Stimulated activated CD8-positive, alpha-beta memory T cell treated with anti-CD3 and anti-CD28 coated beads, Interleukin-12 subunit alpha, Interleukin-12 subunit beta, amount 100 ng/mL, for 24 hours (primary cell): Measurements from ENCODE around the gene ABCC5.

Source experiments
- DNase-seq: peaks from one replicate; pipeline ENCODE4 v3.0.0-alpha.2; 2020; ENCODE audit errors: extremely low read depth

ABCC5 gene

DNA sequence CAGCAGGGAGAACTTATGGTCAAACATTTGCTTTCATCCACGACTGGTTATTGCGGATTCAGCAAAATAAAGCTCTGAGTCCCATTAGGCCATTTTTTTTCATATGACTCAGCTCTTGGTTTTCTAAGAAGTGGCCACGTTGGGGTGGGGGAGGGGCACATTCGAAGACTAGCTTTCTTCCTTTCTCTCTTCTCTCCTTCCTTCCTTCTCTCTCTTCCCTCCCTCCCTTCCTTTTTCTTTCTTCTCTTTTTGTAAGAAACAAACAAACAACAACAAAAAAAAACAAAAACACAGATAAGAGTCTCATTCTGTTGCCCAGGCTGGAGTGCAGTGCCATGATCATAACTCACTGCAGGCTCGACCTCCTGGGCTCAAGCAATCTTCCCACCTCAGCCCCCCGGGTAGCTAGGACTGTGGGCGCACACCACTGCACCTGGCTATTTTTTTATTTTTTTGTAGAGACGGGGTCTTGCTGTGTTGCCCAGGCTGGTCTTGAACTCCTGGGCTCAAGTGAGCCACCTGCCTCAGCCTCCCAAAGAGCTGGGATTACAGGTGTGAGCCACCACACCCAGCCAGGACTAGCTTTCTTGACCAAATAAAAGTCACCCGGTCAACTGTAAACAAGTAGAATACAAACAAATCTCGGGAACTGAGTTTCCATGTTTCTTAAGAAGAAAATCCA lies 41.6 kb downstream of the ABCC5 start:
- no peak for DNase-seq

DNA sequence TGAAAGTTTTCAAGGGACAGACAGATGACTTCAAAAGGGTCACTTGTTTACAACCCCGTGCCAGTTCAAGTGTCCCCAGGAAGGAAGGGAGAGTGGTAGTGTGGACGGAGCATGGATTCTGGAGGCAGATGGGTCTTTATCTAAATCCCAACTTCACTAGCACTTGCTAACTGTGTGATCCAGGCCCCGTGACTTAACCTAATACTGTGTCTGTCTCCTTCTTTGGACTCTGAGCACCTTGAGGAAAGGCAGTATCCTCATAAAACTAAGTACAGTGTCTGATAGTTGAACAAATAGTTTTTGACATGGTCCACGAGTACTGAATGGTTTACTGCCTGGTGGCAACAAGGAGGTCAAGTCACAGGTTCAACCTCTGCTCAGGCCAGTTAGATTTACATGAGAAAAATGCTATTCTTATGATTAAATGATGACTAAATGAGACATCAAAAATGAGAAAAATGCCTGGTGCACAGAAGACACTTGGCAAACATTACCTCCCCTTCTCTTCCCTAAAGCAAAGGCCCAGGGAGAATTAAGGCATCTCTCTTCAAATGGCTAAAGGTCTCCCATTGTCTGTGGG lies 48.9 kb downstream of the ABCC5 start:
- DNase-seq, result no peak

DNA sequence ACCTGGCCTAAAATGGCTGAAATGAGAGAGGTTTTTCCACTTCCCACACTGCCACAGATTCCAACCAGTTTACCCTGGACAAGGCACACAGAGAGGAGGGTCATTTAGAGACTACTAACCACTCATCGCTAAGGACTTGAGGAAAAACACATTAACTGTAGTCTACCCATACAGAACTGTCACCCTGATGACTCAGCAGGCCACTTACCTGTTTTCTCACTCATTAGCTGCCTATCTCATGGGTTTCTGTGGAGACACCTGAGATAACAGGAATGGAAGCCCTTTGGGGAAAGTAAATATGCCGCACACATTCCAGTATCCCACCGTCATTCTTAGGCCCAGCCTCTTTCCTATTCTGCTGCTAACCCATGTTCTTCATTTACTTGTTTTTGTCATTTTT lies 50.0 kb downstream of the ABCC5 start:
- DNase-seq, result no peak

DNA sequence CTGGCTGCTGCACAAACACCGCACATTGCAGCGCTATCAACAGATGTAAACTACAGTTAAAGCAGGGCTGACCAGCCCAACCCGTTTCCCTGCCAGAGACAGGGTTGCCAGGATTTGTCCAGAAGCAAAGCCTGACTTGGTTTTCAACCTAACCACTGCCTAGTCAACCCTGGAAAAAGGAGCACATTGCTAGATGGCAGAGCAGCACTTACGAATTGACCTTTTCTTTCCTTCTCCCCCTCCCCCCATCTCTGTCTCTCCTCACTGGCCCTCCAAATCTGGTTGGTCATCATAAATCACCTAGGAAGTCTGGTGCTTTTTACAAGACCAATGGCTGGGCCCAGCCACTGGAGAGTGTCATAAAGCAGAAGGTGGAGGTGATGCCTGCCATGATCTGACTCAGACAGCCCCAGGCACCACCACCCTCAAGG lies 51.3 kb downstream of the ABCC5 start:
- no peak for DNase-seq

GRCh38 chr3:183962807-183963206 lies 54.9 kb downstream of the ABCC5 start:
- DNase-seq, result no peak

DNA sequence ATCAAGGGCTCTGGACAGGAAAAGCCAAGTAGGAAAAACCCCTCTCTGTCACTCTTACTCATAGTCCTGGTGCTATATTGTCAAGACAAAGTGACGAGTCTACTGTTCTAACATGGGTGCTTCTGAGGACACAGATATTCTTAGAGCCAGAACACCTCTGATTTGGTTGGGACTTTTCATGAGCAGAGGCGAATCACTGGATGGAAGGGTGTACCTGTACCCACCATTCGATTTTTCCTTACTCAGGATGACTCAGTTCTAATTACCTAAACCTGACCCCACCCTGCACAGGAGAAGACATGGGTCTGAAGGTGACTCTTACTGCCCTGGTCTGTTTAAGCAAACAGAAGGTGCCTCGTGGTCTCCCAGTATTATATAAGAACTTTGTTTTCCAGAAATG lies 58.5 kb downstream of the ABCC5 start:
- no peak for DNase-seq

GRCh38 chr3:183958775-183959174 lies 58.9 kb downstream of the ABCC5 start:
- no peak for DNase-seq

- no peak for DNase-seq
These were observed 59.5 kb downstream of the ABCC5 start for GRCh38 chr3:183958226-183958625.

GRCh38 chr3:183954875-183955274 lies 62.8 kb downstream of the ABCC5 start:
- no peak for DNase-seq

GRCh38 chr3:183953471-183954070 lies 64.1 kb downstream of the ABCC5 start:
- no peak for DNase-seq

DNA sequence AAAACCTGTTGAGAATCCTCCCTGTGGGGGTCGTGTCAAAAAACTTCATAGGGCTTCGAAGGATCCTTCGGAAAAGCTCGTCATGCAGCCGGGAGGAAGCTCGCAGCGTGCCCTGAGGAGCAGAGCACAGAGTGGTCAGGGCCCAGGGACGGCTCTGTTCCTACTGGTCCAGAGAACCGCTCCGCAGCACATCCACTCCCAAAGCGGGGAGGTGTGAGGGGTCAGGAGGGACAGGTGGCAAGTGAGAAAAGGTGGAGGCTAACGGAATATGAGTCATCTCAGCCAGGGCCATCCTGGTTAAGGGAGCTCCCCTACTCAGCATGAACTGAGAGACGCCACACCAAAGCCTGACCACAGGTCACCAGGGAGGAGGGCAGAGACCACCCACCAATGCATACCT lies 66.2 kb downstream of the ABCC5 start:
- DNase-seq, result no peak

GRCh38 chr3:183949690-183950089 lies 68.0 kb downstream of the ABCC5 start:
- DNase-seq, result no peak

- no peak for DNase-seq
These were observed 71.6 kb downstream of the ABCC5 start for GRCh38 chr3:183946037-183946436.

- no peak for DNase-seq
These were observed 72.9 kb downstream of the ABCC5 start for GRCh38 chr3:183944775-183945174.

- no peak for DNase-seq
These were observed 73.9 kb downstream of the ABCC5 start for GRCh38 chr3:183943739-183944138.

DNA sequence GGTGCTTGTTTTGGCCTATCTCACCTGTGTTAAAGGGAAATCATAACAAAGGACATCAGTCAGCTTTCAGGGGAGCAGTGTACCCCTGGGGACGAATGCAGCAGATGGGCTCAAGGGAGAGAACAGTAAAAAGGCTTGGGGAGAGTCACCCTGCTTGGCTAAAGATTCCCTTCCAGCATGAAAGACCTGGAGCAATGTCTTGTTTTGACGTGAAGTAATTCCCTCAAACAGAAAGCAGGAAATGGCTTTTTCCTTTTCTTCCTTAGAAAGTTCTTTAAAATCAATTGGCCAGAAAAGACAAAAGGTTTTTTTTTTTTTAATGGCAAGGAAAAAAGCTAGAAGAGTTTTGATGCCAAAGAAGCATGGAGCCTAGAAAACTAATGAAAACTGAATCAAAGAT lies 76.5 kb downstream of the ABCC5 start:
- no peak for DNase-seq

- DNase-seq, result no peak
These were observed 79.9 kb downstream of the ABCC5 start for GRCh38 chr3:183937601-183938286.

DNA sequence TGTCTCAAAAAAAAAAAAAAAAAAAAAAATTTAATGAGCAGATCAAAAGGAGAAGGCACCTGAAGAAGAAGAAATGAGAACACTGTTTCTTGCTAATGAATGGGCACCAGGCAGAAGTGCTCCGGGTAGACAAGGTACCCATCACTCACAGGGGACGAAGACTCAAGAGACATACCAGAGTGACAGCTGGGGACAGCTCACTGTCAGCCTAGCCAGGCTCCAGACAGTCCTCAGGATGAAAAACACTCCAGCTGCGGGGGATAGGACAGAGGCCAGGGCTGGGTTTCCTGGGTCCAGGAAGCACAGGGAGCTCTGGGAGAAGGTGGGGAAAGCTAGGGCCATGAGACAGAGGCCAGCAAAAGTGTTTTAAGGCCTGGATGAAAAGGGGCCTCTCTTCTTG lies 84.5 kb downstream of the ABCC5 start:
- DNase-seq, result no peak

- no peak for DNase-seq
These were observed 85.8 kb downstream of the ABCC5 start for GRCh38 chr3:183931881-183932280.

DNA sequence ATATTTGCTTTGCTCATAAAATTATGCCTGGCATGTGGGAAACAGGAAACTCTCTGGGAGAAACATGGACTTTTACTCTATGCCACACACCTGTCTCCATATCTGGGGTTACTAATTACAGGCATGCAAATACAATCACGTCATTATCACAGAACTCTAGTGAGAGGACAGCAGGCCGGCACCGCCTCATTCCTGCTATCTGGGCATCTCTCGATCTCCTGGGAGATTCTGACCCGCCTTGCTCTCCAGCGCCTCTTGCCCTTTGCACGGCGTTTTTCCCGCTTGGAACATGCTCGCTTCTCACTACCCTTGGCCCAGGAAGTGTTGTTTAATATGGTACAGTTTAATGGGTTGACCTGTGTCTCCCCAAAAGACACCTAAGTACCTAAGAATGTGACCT lies 87.6 kb downstream of the ABCC5 start:
- DNase-seq, result no peak

- DNase-seq, result no peak
These were observed 90.6 kb downstream of the ABCC5 start for GRCh38 chr3:183927059-183927458.

DNA sequence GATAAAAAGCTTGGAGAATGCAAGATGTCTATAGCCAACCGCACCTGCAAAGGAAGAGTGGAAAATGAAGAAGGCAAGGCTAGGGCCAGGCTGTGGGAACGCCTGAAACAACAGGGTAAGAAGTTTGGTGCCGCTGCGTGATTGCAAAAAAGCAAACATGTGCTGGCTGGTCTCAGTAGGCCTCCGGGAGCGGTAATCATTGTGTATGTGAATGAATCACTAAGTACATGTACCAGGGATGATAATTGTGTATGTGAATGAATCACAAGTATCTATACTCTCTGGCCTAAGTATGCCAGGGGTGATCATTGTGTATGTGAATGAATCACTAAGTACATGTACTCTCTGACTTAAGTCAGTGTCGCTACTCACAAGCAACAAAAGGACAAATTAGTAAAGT lies 92.7 kb downstream of the ABCC5 start:
- DNase-seq, result no peak

GRCh38 chr3:183924543-183924942 lies 93.1 kb downstream of the ABCC5 start:
- DNase-seq, result no peak
